Keratinocyte (primary cell): ENCODE measurements around the gene RBX1.

Experiments
- EZH2 ChIP-seq: IDR thresholded peaks from one replicate; pipeline ENCODE4 v1.6.1; 2012; ENCODE audit warnings: inconsistent platforms, mild to moderate bottlenecking, low read length, moderate library complexity
- TF ChIP-seq, protein P1 (sequence below), 3 experiments: IDR thresholded peaks in 1 of 3; conservative IDR thresholded peaks in 1 of 3; optimal IDR thresholded peaks in 1 of 3; 2 replicates in 2 of 3; 3 replicates in 1 of 3; pipeline versions ENCODE3 to v1.5.1; 2011; ENCODE audit warnings: low read length in 3 of 3, mild to moderate bottlenecking in 3 of 3, moderate library complexity in 2 of 3, control low read depth in 1 of 3, inconsistent platforms in 1 of 3; ENCODE audit not compliant: insufficient read depth in 2 of 3; ENCODE audit errors: extremely low read depth in 1 of 3

DNA sequence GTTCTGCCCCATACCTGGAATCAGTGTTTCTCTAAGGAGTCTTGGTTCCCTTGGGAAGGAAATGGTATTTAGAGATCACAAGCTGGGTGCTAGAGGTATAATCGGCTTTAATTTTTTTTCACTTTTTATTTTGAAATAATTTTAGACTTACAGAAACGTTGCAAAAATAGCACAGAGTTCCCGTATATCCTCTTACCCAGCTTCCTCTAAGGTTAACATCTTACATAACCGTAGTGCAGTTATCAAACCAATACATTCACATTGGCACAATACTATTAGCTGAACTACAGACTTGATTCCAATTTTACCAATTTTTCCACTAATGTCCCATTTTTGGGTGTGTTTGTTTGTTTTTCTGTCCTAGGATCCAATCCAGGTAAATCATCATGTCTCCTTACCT is 63.8 kb downstream of the RBX1 start:
- TF ChIP-seq, protein P1, sequence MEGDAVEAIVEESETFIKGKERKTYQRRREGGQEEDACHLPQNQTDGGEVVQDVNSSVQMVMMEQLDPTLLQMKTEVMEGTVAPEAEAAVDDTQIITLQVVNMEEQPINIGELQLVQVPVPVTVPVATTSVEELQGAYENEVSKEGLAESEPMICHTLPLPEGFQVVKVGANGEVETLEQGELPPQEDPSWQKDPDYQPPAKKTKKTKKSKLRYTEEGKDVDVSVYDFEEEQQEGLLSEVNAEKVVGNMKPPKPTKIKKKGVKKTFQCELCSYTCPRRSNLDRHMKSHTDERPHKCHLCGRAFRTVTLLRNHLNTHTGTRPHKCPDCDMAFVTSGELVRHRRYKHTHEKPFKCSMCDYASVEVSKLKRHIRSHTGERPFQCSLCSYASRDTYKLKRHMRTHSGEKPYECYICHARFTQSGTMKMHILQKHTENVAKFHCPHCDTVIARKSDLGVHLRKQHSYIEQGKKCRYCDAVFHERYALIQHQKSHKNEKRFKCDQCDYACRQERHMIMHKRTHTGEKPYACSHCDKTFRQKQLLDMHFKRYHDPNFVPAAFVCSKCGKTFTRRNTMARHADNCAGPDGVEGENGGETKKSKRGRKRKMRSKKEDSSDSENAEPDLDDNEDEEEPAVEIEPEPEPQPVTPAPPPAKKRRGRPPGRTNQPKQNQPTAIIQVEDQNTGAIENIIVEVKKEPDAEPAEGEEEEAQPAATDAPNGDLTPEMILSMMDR (optimal IDR thresholded peaks at IDR 0.05 in 1 of 3, IDR thresholded peaks at IDR 0.05 in 1 of 3, conservative IDR thresholded peaks at IDR 0.05 in 1 of 3; ENCODE audit: extremely low read depth in 1 of 3, insufficient read depth in 2 of 3, low read length in 3 of 3), result no peak
- TF ChIP-seq EZH2, result no peak
